ENCODE measurements around the gene ADIPOR1. TPM values are rescaled to one million over a fixed set of nuclear protein-coding genes. Genes with fewer than 3 reads are reported as not detected.
"Not testable (repeated sequence)": the region's sequence is repeated elsewhere in the genome, so short reads cannot be mapped to it uniquely, and the experiment has no call there.

Gene ADIPOR1
- polyA plus RNA-seq, 2 of the 4 experiments (the other 2 are of a cell fraction) = 56.4 to 131 TPM

- TF ChIP-seq, protein P1, sequence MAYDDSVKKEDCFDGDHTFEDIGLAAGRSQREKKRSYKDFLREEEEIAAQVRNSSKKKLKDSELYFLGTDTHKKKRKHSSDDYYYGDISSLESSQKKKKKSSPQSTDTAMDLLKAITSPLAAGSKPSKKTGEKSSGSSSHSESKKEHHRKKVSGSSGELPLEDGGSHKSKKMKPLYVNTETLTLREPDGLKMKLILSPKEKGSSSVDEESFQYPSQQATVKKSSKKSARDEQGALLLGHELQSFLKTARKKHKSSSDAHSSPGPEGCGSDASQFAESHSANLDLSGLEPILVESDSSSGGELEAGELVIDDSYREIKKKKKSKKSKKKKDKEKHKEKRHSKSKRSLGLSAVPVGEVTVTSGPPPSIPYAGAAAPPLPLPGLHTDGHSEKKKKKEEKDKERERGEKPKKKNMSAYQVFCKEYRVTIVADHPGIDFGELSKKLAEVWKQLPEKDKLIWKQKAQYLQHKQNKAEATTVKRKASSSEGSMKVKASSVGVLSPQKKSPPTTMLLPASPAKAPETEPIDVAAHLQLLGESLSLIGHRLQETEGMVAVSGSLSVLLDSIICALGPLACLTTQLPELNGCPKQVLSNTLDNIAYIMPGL (CRISPR knock-in tag; IDR thresholded peaks at IDR 0.05; ENCODE audit: borderline replicate concordance) = no peak
- TF ChIP-seq RCOR1 (IDR thresholded peaks at IDR 0.05; ENCODE audit: low read depth, low read length) (no peak), SREBF2 (IDR thresholded peaks at IDR 0.05) (no peak), E2F6 (IDR thresholded peaks at IDR 0.05; ENCODE audit: borderline replicate concordance, low read depth) (peak; percentile 62; the same call in 1 of the 2 replicates), CBX2 (IDR thresholded peaks at IDR 0.05; ENCODE audit: borderline replicate concordance, low read depth) (no peak), HEYL (CRISPR knock-in tag; IDR thresholded peaks at IDR 0.05) (no peak), GATA3 (IDR thresholded peaks at IDR 0.05; ENCODE audit: borderline replicate concordance) (peak; percentile 29; the same call in 1 of the 2 replicates), NFE2L2 (conservative IDR thresholded peaks at IDR 0.05; ENCODE audit: low read length) (no peak), FOSB (CRISPR knock-in tag; IDR thresholded peaks at IDR 0.05) (peak; percentile 39; the same call in 1 of the 2 replicates), BHLHE40 (IDR thresholded peaks at IDR 0.05; ENCODE audit: low read depth, low read length) (no peak), HOXB13 (CRISPR knock-in tag; IDR thresholded peaks at IDR 0.05; ENCODE audit: low read depth) (no peak), EHF (CRISPR knock-in tag; IDR thresholded peaks at IDR 0.05) (no peak), BCL3 (IDR thresholded peaks at IDR 0.05) (peak; percentile 92), HES2 (IDR thresholded peaks at IDR 0.05) (no peak), HOXA7 (CRISPR knock-in tag; IDR thresholded peaks at IDR 0.05) (no peak), ZSCAN20 (CRISPR knock-in tag; IDR thresholded peaks at IDR 0.05) (no peak), RFX5 (IDR thresholded peaks at IDR 0.05) (peak; percentile 83), NPAS2 (CRISPR knock-in tag; IDR thresholded peaks at IDR 0.05; ENCODE audit: borderline replicate concordance) (no peak), POLR2A (IDR thresholded peaks at IDR 0.05; ENCODE audit: low read length) (peak; percentile 91), SMC3 (IDR thresholded peaks at IDR 0.05) (no peak), JUN (IDR thresholded peaks at IDR 0.05) (peak; percentile 87 to 88; a peak in 4 of 5 replicates), ATOH8 (CRISPR knock-in tag; IDR thresholded peaks at IDR 0.05; ENCODE audit: low read depth) (no peak)
- TF ChIP-seq, protein P2, sequence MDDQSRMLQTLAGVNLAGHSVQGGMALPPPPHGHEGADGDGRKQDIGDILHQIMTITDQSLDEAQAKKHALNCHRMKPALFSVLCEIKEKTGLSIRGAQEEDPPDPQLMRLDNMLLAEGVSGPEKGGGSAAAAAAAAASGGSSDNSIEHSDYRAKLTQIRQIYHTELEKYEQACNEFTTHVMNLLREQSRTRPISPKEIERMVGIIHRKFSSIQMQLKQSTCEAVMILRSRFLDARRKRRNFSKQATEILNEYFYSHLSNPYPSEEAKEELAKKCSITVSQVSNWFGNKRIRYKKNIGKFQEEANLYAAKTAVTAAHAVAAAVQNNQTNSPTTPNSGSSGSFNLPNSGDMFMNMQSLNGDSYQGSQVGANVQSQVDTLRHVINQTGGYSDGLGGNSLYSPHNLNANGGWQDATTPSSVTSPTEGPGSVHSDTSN (IDR thresholded peaks at IDR 0.05) = no peak
These were observed 49.1 kb upstream of the ADIPOR1 start, which contains the start of gene TMEM183A (continued) for GRCh38 chr1:203006948-203007871.

DNA sequence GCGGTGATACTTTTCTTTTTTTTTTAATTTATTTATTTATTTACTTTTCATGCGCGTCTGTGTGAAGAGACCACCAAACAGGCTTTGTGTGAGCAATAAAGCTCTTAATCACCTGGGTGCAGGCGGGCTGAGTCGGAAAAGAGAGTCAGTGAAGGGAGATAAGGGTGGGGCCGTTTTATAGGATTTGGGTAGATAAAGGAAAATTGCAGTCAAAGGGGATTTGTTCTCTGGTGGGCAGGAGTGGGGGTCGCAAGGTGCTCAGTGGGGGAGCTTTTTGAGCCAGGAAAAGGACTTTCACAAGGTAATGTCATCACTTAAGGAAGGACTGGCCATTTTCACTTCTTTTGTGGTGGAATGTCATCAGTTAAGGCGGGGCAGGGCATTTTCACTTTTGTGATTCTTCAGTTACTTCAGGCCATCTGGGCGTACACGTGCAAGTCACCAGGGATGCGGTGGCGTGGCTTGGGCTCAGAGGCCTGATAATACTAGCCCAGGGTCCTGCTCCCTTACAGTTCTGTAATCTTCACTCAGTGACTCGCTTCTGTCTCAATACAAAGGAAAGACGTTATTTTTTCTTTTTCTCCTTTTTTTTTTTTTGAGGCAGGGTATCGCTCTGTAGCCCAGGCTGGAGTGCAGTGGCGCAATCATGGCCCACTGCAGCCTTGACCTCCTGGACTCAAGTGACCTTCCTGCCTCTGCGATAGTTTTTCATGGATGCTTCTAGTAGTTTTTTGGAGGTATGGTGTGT, 47.5 kb upstream of the ADIPOR1 start:
- peak in 1 of 2 experiments; percentile 16 for DNase-seq (ENCODE audit: low read depth in 1 of 2, low spot score in 1 of 2)
- H3K27ac ChIP-seq = peak overlapping the region; percentile 96 to 100; a peak in 4 of 6 replicates
- POLR2A ChIA-PET = interaction anchor here (1.1 to 2.0 kb wide), 2 partner anchors 16 to 30 kb away, joined by 3 to 13 read pairs; no protein-coding TSS in a partner anchor
- not testable (repeated sequence) for ATAC-seq, H3K9me3 ChIP-seq, FAIRE-seq
- peaks cover 13% of the 10 kb centered on the region for H3K4me1 ChIP-seq
- CTCF ChIA-PET = interaction anchor here (0.6 to 3.7 kb wide), 6 partner anchors 8 to 435 kb away, joined by 3 to 20 read pairs (median 4); no protein-coding TSS in a partner anchor
- H3K4me3 ChIP-seq = peak overlapping the region; percentile 95; the same call in 1 of the 3 replicates
- WGBS (ENCODE audit: missing lambda C conversion rate) = 95% methylated on average over 17 of the region's 17 CpGs
- peak overlapping the region; percentile 88 for H3K4me2 ChIP-seq
